ENCODE measurements around the gene ZNF839.
A peak's percentile ranks its signal among the peaks of the same experiment; 100 is the strongest.

The ZNF839 gene

GRCh38 chr14:102362545-102363181, 43.1 kb downstream of the ZNF839 start, which contains the start of the genes CINP and TECPR2:
Gene CINP (minus strand): TSS chr14:102362890. CDS start chr14:102362851, 39 bp downstream.
Gene TECPR2 (plus strand): TSS chr14:102362941. CDS start chr14:102376722, 13,781 bp downstream.
- Histone ChIP-seq H3K9me3 (ENCODE audit: control insufficient read depth, insufficient read depth, low read length) (no peaks in the 10 kb centered on the region), H3K9ac (ENCODE audit: low read depth, low read length) (peak within 1 kb of the TSS; percentile 40), H3K36me3 (ENCODE audit: control insufficient read depth, insufficient read depth, low read length) (peaks cover 14% of the 10 kb centered on the region), H3K4me1 (ENCODE audit: control insufficient read depth, insufficient read depth, low read length) (peaks cover 8% of the 10 kb centered on the region), H3K27ac (ENCODE audit: low read depth, low read length) (peak within 1 kb of the TSS; percentile 49), H3K4me3 (ENCODE audit: low read depth, low read length) (peak within 1 kb of the TSS; percentile 95), H3K27me3 (ENCODE audit: control insufficient read depth, insufficient read depth, low read length) (no peaks in the 10 kb centered on the region)

DNA sequence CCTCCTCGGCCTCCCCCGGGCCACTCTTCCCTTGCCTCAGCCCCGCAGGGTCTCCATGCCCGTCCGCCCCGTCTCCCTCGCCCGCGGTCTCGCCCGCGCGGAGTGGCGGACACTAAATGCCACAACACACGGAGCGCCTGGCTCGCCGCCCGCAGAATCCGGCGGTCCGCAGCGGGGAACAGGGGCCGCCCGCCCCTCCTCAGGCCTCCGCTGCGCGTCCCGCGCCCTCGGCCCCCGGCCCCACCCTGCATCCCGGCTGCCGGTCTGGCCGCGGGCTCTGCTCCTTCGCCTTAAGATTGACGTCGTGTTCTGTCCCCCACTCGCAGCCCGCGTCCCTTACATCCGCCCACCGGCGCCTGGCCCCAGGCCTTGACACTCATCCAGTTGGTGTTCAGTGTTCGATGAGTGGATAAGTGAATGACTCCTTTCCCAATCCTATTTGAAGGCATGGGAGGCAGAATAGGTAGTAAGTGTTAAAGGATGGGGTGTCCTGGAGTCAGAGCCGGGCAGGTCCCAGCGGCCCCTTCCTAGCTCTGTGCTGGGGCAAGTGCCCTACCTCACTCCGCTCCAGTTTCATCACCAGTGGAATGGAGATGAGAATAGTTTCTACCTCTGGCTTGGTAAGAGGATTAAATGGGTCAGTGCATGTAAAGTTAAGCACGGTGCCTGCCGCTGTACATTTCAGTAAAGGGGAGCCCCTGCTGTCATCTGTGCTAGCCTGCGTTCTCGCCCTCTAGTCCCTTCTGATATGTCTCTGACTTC, 43.8 kb downstream of the ZNF839 start:
- H3K9ac ChIP-seq (ENCODE audit: low read depth, low read length), result peak overlapping the region; percentile 22; the same call in 1 of the 2 replicates
- peaks cover 7% of the 10 kb centered on the region; the same call in 1 of the 2 replicates for H3K36me3 ChIP-seq (ENCODE audit: control insufficient read depth, insufficient read depth, low read length)
- no peaks in the 10 kb centered on the region for H3K9me3 ChIP-seq (ENCODE audit: control insufficient read depth, insufficient read depth, low read length)
- H3K27me3 ChIP-seq (ENCODE audit: control insufficient read depth, insufficient read depth, low read length), result no peaks in the 10 kb centered on the region
- H3K27ac ChIP-seq (ENCODE audit: low read depth, low read length), result peak overlapping the region; percentile 49
- peak overlapping the region; percentile 95 for H3K4me3 ChIP-seq (ENCODE audit: low read depth, low read length)
- H3K4me1 ChIP-seq (ENCODE audit: control insufficient read depth, insufficient read depth, low read length), result peaks cover 8% of the 10 kb centered on the region

DNA sequence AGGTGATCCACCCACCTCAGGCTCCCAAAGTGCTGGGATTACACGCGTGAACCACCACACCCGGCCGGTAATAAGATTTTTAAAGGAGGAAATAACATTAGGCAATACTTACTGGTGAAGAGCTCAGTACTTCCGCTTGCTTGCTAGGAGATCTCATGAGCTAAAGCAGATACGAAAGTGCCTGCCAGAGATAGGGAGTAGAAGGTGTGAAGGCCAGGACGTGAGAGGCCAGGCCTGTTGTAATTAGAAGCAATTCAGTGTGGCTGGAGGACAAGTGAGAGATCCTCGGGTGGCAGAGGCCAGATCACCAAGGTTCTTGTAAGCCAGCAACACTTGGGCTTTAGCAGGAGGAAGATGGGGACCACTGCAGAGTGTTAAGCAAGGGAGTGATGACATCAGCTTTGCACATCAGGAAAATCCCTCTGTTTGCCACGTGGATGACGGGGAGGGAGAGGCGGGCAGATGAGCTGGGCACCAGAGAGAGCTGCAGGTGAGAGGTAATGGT, 50.8 kb downstream of the ZNF839 start:
- Histone ChIP-seq H3K4me1 (ENCODE audit: control insufficient read depth, insufficient read depth, low read length) (no peaks in the 10 kb centered on the region), H3K9ac (ENCODE audit: low read depth, low read length) (no peak overlapping the region), H3K9me3 (ENCODE audit: control insufficient read depth, insufficient read depth, low read length) (no peaks in the 10 kb centered on the region), H3K27ac (ENCODE audit: low read depth, low read length) (no peak overlapping the region), H3K36me3 (ENCODE audit: control insufficient read depth, insufficient read depth, low read length) (no peaks in the 10 kb centered on the region; the same call in 1 of the 2 replicates), H3K27me3 (ENCODE audit: control insufficient read depth, insufficient read depth, low read length) (no peaks in the 10 kb centered on the region), H3K4me3 (ENCODE audit: low read depth, low read length) (no peak overlapping the region)

DNA sequence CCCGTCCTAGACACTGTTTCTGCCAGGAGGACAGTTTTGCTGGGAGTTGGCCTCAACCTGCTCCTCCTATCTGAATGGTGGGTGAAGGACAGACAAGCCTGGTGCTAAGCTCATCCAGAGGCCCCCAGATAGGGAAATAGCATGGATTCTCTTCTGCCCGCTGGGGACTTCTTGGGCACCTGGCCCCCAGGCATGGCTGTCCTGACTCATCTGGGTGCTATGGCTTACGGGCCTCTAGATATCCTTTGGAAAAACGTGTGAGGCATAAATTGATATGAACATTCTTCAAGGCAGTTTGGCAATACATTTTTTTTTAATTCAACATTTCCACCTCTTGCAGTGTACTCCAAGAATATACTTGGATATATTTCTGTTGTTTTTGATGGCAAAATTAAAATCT, 51.8 kb downstream of the ZNF839 start:
- H3K27ac ChIP-seq (ENCODE audit: low read depth, low read length), result no peak overlapping the region

DNA sequence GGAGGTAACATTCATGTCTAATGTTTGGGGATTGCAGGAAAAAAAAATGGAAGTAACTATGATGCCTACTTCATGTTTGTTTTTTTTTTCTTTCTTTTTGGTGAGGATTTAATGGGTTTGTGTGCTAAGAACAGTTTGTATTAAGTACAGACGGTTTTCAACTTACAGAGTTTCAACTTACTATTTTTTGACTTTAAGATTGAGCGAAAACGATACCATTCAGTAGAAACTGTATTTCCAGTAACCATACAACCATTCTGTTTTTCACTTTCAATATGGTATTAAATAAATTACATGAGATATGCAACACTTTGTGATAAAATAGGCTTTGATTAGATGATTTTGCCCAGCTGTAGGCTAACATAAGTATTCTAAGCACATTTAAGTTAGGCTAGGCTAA, 53.6 kb downstream of the ZNF839 start:
- H3K36me3 ChIP-seq (ENCODE audit: control insufficient read depth, insufficient read depth, low read length), result peaks cover 14% of the 10 kb centered on the region
- H3K9me3 ChIP-seq (ENCODE audit: control insufficient read depth, insufficient read depth, low read length), result no peaks in the 10 kb centered on the region
- no peak overlapping the region for H3K9ac ChIP-seq (ENCODE audit: low read depth, low read length)
- H3K27me3 ChIP-seq (ENCODE audit: control insufficient read depth, insufficient read depth, low read length), result no peaks in the 10 kb centered on the region
- H3K4me1 ChIP-seq (ENCODE audit: control insufficient read depth, insufficient read depth, low read length), result no peaks in the 10 kb centered on the region
- H3K4me3 ChIP-seq (ENCODE audit: low read depth, low read length), result no peak overlapping the region
- H3K27ac ChIP-seq (ENCODE audit: low read depth, low read length), result no peak overlapping the region

More for the DNA sequence above, 51.8 kb downstream of the ZNF839 start:
- Histone ChIP-seq H3K27me3 (ENCODE audit: control insufficient read depth, insufficient read depth, low read length) (no peaks in the 10 kb centered on the region), H3K4me3 (ENCODE audit: low read depth, low read length) (no peak overlapping the region), H3K36me3 (ENCODE audit: control insufficient read depth, insufficient read depth, low read length) (peaks cover 2% of the 10 kb centered on the region; the same call in 1 of the 2 replicates), H3K9me3 (ENCODE audit: control insufficient read depth, insufficient read depth, low read length) (no peaks in the 10 kb centered on the region), H3K4me1 (ENCODE audit: control insufficient read depth, insufficient read depth, low read length) (no peaks in the 10 kb centered on the region), H3K9ac (ENCODE audit: low read depth, low read length) (no peak overlapping the region)

- Histone ChIP-seq H3K36me3 (ENCODE audit: control insufficient read depth, insufficient read depth, low read length) (peaks cover 18% of the 10 kb centered on the region), H3K27me3 (ENCODE audit: control insufficient read depth, insufficient read depth, low read length) (no peaks in the 10 kb centered on the region), H3K9me3 (ENCODE audit: control insufficient read depth, insufficient read depth, low read length) (no peaks in the 10 kb centered on the region), H3K4me1 (ENCODE audit: control insufficient read depth, insufficient read depth, low read length) (no peaks in the 10 kb centered on the region), H3K27ac (ENCODE audit: low read depth, low read length) (no peak overlapping the region), H3K4me3 (ENCODE audit: low read depth, low read length) (no peak overlapping the region), H3K9ac (ENCODE audit: low read depth, low read length) (no peak overlapping the region)
These were observed 54.7 kb downstream of the ZNF839 start for GRCh38 chr14:102374264-102374663.

DNA sequence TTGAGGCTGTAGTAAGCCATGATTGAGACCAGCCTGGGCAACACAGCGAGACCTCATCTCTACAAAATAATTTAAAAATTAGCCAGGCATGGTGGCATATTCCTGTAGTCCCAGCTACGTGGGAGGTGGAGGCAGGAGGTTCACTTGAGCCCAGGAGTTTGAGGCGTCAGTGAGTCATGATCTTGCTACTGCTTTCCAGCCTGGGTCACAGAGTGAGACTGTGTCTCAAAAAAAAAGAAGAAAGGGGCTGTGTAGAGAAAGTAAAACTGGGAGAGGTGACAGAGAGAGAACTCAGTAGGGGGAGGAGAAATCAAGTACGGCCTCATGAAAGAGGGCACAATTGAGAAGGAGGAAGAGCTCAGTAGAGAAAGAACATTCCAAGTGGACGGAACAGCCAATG, 55.6 kb downstream of the ZNF839 start:
- H3K4me1 ChIP-seq (ENCODE audit: control insufficient read depth, insufficient read depth, low read length), result no peaks in the 10 kb centered on the region
- H3K9ac ChIP-seq (ENCODE audit: low read depth, low read length), result no peak overlapping the region
- no peaks in the 10 kb centered on the region for H3K9me3 ChIP-seq (ENCODE audit: control insufficient read depth, insufficient read depth, low read length)
- no peak overlapping the region for H3K4me3 ChIP-seq (ENCODE audit: low read depth, low read length)
- no peaks in the 10 kb centered on the region for H3K27me3 ChIP-seq (ENCODE audit: control insufficient read depth, insufficient read depth, low read length)
- peaks cover 18% of the 10 kb centered on the region for H3K36me3 ChIP-seq (ENCODE audit: control insufficient read depth, insufficient read depth, low read length)
- H3K27ac ChIP-seq (ENCODE audit: low read depth, low read length), result no peak overlapping the region

- Histone ChIP-seq H3K9me3 (ENCODE audit: control insufficient read depth, insufficient read depth, low read length) (no peaks in the 10 kb centered on the region), H3K4me1 (ENCODE audit: control insufficient read depth, insufficient read depth, low read length) (no peaks in the 10 kb centered on the region), H3K27me3 (ENCODE audit: control insufficient read depth, insufficient read depth, low read length) (no peaks in the 10 kb centered on the region), H3K36me3 (ENCODE audit: control insufficient read depth, insufficient read depth, low read length) (peaks cover 18% of the 10 kb centered on the region), H3K4me3 (ENCODE audit: low read depth, low read length) (no peak overlapping the region), H3K9ac (ENCODE audit: low read depth, low read length) (no peak overlapping the region), H3K27ac (ENCODE audit: low read depth, low read length) (no peak overlapping the region)
These were observed 58.1 kb downstream of the ZNF839 start for GRCh38 chr14:102377696-102378095.

GRCh38 chr14:102378830-102379229, 59.3 kb downstream of the ZNF839 start:
- peaks cover 18% of the 10 kb centered on the region for H3K36me3 ChIP-seq (ENCODE audit: control insufficient read depth, insufficient read depth, low read length)

GRCh38 chr14:102387086-102387485, 67.5 kb downstream of the ZNF839 start:
- no peak overlapping the region for H3K9ac ChIP-seq (ENCODE audit: low read depth, low read length)
- no peak overlapping the region for H3K27ac ChIP-seq (ENCODE audit: low read depth, low read length)
- no peaks in the 10 kb centered on the region for H3K27me3 ChIP-seq (ENCODE audit: control insufficient read depth, insufficient read depth, low read length)
- H3K36me3 ChIP-seq (ENCODE audit: control insufficient read depth, insufficient read depth, low read length), result no peaks in the 10 kb centered on the region
- no peaks in the 10 kb centered on the region for H3K9me3 ChIP-seq (ENCODE audit: control insufficient read depth, insufficient read depth, low read length)
- no peaks in the 10 kb centered on the region for H3K4me1 ChIP-seq (ENCODE audit: control insufficient read depth, insufficient read depth, low read length)
- no peak overlapping the region for H3K4me3 ChIP-seq (ENCODE audit: low read depth, low read length)

More at GRCh38 chr14:102378830-102379229, 59.3 kb downstream of the ZNF839 start:
- Histone ChIP-seq H3K4me1 (ENCODE audit: control insufficient read depth, insufficient read depth, low read length) (no peaks in the 10 kb centered on the region), H3K27ac (ENCODE audit: low read depth, low read length) (no peak overlapping the region), H3K9me3 (ENCODE audit: control insufficient read depth, insufficient read depth, low read length) (no peaks in the 10 kb centered on the region), H3K9ac (ENCODE audit: low read depth, low read length) (no peak overlapping the region), H3K27me3 (ENCODE audit: control insufficient read depth, insufficient read depth, low read length) (no peaks in the 10 kb centered on the region), H3K4me3 (ENCODE audit: low read depth, low read length) (no peak overlapping the region)

GRCh38 chr14:102389246-102389645, 69.7 kb downstream of the ZNF839 start:
- no peaks in the 10 kb centered on the region for H3K27me3 ChIP-seq (ENCODE audit: control insufficient read depth, insufficient read depth, low read length)
- no peak overlapping the region for H3K4me3 ChIP-seq (ENCODE audit: low read depth, low read length)
- H3K9ac ChIP-seq (ENCODE audit: low read depth, low read length), result no peak overlapping the region
- no peaks in the 10 kb centered on the region for H3K36me3 ChIP-seq (ENCODE audit: control insufficient read depth, insufficient read depth, low read length)
- H3K9me3 ChIP-seq (ENCODE audit: control insufficient read depth, insufficient read depth, low read length), result no peaks in the 10 kb centered on the region
- no peaks in the 10 kb centered on the region for H3K4me1 ChIP-seq (ENCODE audit: control insufficient read depth, insufficient read depth, low read length)
- no peak overlapping the region for H3K27ac ChIP-seq (ENCODE audit: low read depth, low read length)
